NCI-H524 (cell line): ENCODE results near the gene SCG3.

Experiments
- DNase-seq, 2 experiments: peaks; one replicate each; lab custom pipeline; 2025; lab: John Stamatoyannopoulos, UW

Gene SCG3

GRCh38 chr15:51678096-51678495 is 3.2 kb upstream of the SCG3 start:
- no peak for DNase-seq

GRCh38 chr15:51680321-51680720 is 982 bp upstream of the SCG3 start:
- no peak for DNase-seq

- no peak for DNase-seq
Measured at GRCh38 chr15:51687565-51687964, 6.3 kb downstream of the SCG3 start.

- DNase-seq = no peak
Measured at GRCh38 chr15:51688863-51689262, 7.6 kb downstream of the SCG3 start.

GRCh38 chr15:51692154-51692553 is 10.9 kb downstream of the SCG3 start:
- DNase-seq = no peak

- peak in 1 of 2 experiments; percentile 23 for DNase-seq
Measured at GRCh38 chr15:51696566-51696965, 15.3 kb downstream of the SCG3 start.

GRCh38 chr15:51697163-51697562 is 15.9 kb downstream of the SCG3 start:
- DNase-seq = no peak

GRCh38 chr15:51699373-51699772 is 18.1 kb downstream of the SCG3 start:
- DNase-seq = no peak

GRCh38 chr15:51702710-51703109 is 21.4 kb downstream of the SCG3 start:
- DNase-seq = no peak

- DNase-seq = no peak
Measured at GRCh38 chr15:51706291-51706690, 25.0 kb downstream of the SCG3 start.

GRCh38 chr15:51706926-51707608 is 25.8 kb downstream of the SCG3 start:
- no peak for DNase-seq

- DNase-seq = no peak
Measured at GRCh38 chr15:51708013-51708412, 26.7 kb downstream of the SCG3 start.

GRCh38 chr15:51709031-51709430 is 27.7 kb downstream of the SCG3 start:
- DNase-seq = no peak

GRCh38 chr15:51714162-51714561 is 32.9 kb downstream of the SCG3 start:
- peak; percentile 48 to 75 for DNase-seq

- no peak for DNase-seq
Measured at GRCh38 chr15:51714911-51715310, 33.6 kb downstream of the SCG3 start.

GRCh38 chr15:51718219-51718618 is 36.9 kb downstream of the SCG3 start:
- peak; percentile 96 to 99 for DNase-seq

GRCh38 chr15:51718746-51719145 is 37.4 kb downstream of the SCG3 start:
- no peak for DNase-seq

- no peak for DNase-seq
Measured at GRCh38 chr15:51720201-51720995, 39.1 kb downstream of the SCG3 start.

GRCh38 chr15:51721199-51721960 is 40.1 kb downstream of the SCG3 start:
- no peak for DNase-seq

- DNase-seq = no peak
Measured at GRCh38 chr15:51724199-51724598, 42.9 kb downstream of the SCG3 start.

GRCh38 chr15:51724673-51725072 is 43.4 kb downstream of the SCG3 start:
- DNase-seq = no peak

GRCh38 chr15:51726302-51727073 is 45.2 kb downstream of the SCG3 start:
- no peak for DNase-seq
